PFSK-1 (cell line): Measurements from ENCODE around the gene VENTX.

Source experiments
- FOXP2 ChIP-seq: optimal IDR thresholded peaks from 2 replicates; pipeline ENCODE3; 2011; ENCODE audit warnings: borderline replicate concordance, control low read depth, inconsistent platforms; ENCODE audit not compliant: insufficient read depth; ENCODE audit errors: extremely low read length, extremely low read depth
- POLR2AphosphoS5 ChIP-seq: IDR thresholded peaks from 2 replicates; pipeline ENCODE4 v1.6.1; 2012; ENCODE audit warnings: low read depth, mild to moderate bottlenecking, control low read depth, low read length, moderate library complexity
- REST ChIP-seq, 2 experiments: IDR thresholded peaks; 2 replicates each; pipeline versions ENCODE4 v1.6.1 to v1.8.0; 2011 to 2012; ENCODE audit warnings: low read depth in 2 of 2, low read length in 2 of 2, control low read depth in 1 of 2, inconsistent platforms in 1 of 2, mild to moderate bottlenecking in 1 of 2, moderate library complexity in 1 of 2; ENCODE audit not compliant: insufficient read depth in 1 of 2
- SIN3A ChIP-seq: IDR thresholded peaks from 2 replicates; pipeline ENCODE4 v1.6.1; 2012; ENCODE audit warnings: mild to moderate bottlenecking, low read length, moderate library complexity, borderline replicate concordance; ENCODE audit not compliant: insufficient read depth
- TAF1 ChIP-seq: IDR thresholded peaks from 2 replicates; pipeline ENCODE4 v1.6.1; 2012; ENCODE audit warnings: low read length, control low read depth, borderline replicate concordance; ENCODE audit not compliant: insufficient read depth

VENTX gene

DNA sequence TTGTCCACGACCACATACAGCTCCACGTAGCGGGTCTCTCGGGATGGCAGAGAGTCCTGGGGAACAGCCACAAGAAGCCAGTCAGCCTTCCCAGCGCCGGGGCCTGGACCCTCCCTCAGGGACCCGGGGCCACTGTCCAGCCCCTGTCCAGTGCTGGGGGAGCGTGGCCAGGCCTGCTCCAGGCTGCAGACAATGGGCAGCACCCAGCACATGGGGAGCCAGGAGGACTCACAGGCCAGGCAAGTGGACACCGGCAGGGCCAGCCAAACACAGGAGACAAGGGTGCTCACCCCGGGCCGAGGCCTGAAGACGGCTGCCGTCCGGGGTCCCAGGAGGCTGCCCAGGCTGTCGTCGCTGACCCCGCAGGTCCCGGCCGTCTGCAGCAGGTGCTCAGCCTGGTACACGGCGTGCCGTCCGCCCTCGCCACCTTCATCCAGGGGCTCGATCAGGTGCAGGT, 35.3 kb downstream of the VENTX start:
- TF ChIP-seq REST (IDR thresholded peaks at IDR 0.05; ENCODE audit: insufficient read depth in 1 of 2, low read depth in 2 of 2, low read length in 2 of 2) (no peak), TAF1 (no peak), FOXP2 (no peak), POLR2AphosphoS5 (no peak), SIN3A (no peak)

- TF ChIP-seq POLR2AphosphoS5, result no peak
- TF ChIP-seq TAF1, result no peak
- TF ChIP-seq FOXP2, result no peak
- no peak for TF ChIP-seq REST (IDR thresholded peaks at IDR 0.05; ENCODE audit: insufficient read depth in 1 of 2, low read depth in 2 of 2, low read length in 2 of 2)
- TF ChIP-seq SIN3A, result no peak
Measured at GRCh38 chr10:133273534-133274143, 36.0 kb downstream of the VENTX start.

DNA sequence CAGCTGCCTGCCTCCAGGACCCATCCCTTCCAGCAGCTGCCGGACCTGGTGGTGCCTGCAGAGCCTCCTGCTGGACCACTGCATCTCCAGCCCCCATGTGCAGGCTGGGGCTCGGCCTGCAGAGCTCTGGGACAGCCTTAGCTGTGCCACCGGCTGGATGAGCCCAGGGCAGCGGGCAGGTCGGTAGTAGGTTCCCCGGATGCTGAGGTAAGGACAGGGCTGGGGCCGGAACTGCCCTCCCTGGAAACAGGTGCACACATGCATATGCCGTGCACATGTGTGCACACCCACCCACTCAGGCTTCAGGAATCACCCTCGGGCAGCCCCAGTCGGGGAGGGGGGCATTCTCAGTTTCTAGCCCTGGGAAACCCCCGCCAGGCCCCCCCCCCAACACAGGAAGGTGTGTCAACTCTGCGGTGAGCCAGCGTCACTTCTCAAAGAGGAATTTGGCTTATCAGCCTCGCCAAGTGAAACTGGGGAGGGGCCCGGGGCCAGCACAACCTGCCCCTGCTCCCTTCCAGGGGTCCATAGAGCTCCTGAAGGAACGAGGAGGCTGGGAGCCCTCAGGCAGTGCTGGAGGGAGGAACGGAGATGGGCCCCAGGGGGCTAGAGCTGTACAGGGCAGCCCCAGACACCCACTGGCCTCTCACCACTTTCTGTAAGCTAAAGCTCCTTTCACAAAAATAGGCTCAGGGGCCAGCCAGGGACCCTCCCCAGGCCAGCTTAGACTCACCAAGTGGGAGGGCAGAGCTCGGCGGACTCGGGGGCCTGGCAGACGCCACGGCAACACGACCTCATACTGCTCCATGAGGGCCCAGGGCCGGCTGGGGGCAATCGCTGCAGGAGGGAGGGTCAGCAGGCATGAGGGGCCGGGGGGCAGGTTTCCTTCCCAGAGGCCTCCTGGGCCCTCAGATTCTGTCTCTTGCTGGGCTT, 37.4 kb downstream of the VENTX start:
- TF ChIP-seq FOXP2, result no peak
- TF ChIP-seq REST (IDR thresholded peaks at IDR 0.05; ENCODE audit: insufficient read depth in 1 of 2, low read depth in 2 of 2, low read length in 2 of 2), result no peak
- TF ChIP-seq SIN3A, result no peak
- no peak for TF ChIP-seq TAF1
- TF ChIP-seq POLR2AphosphoS5, result no peak

DNA sequence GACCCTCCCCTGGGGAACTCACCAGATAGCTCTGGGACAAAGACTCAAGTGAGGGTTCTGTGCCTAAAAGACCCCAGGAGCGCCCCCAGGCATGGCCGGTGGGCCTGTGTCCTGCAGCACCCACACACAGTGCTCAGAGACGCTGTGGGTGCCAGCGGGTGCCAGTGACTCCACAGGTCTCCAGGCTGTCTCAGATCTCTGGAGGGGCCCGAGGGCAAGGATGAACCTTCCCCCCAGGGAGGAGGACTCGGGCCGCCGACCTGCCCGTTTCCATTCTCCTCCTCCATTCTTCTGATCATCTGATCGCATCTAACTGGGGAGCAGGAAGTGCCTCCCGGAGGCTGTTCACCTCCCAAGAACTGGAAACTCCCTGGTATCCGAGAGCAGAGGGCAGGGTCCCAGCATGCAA, 38.0 kb downstream of the VENTX start:
- TF ChIP-seq SIN3A (no peak), FOXP2 (no peak), TAF1 (no peak), REST (IDR thresholded peaks at IDR 0.05; ENCODE audit: insufficient read depth in 1 of 2, low read depth in 2 of 2, low read length in 2 of 2) (no peak), POLR2AphosphoS5 (no peak)

DNA sequence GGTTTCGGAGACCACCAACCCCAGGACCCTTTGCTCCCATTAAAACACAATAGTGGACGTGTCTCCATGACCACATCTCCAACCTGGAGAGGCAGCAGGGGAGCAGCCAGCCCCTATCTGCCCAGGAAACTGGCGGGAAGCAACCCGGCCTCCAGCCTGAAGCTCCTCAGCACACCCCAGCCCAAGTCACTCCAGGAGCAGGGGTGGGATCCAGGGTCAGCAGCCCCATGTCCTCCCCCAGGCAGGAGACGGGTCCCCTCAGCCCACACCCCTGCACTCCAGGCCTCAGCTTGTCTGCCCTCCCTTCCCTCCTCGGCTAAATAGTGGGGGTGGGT, 38.4 kb downstream of the VENTX start:
- TF ChIP-seq TAF1 (no peak), SIN3A (no peak), REST (IDR thresholded peaks at IDR 0.05; ENCODE audit: insufficient read depth in 1 of 2, low read depth in 2 of 2, low read length in 2 of 2) (no peak), FOXP2 (no peak), POLR2AphosphoS5 (no peak)
